Kidney (tissue), 14 donors: Measurements from ENCODE around the gene ENOX1. TPM values are rescaled to one million over a fixed set of nuclear protein-coding genes. Genes with fewer than 3 reads are reported as not detected.
A peak's percentile ranks its signal among the peaks of the same experiment; 100 is the strongest.
"Not testable (repeated sequence)": the region's sequence is repeated elsewhere in the genome, so short reads cannot be mapped to it uniquely, and the experiment has no call there.

Experiments
- DNase-seq, 5 donors: peaks; one replicate each; pipeline ENCODE4 v3.0.0-alpha.2; 2013 to 2020
- FAIRE-seq: peaks from 2 replicates; lab custom pipeline; 2012; peaks lifted over from hg19 to GRCh38; lab: Jason Lieb, UNC
- H3K27ac ChIP-seq, 2 donors: one replicate each; pipeline ENCODE4 v1.7.0; 2013; ENCODE audit warnings: low read depth in 2 of 2, low read length in 2 of 2, inconsistent platforms in 1 of 2
- H3K27me3 ChIP-seq: one replicate; pipeline ENCODE4 v1.7.1; 2013; ENCODE audit warnings: low read length, inconsistent platforms; ENCODE audit not compliant: control insufficient read depth, insufficient read depth
- H3K36me3 ChIP-seq, 3 donors: one replicate each; pipeline versions ENCODE4 v1.7.0 to v1.7.1; 2013; ENCODE audit warnings: low read length in 3 of 3, control low read depth in 1 of 3, inconsistent platforms in 1 of 3; ENCODE audit not compliant: insufficient read depth in 3 of 3, control insufficient read depth in 2 of 3
- H3K4me1 ChIP-seq, 3 donors: one replicate each; pipeline versions ENCODE4 v1.7.0 to v1.7.1; 2013; ENCODE audit warnings: low read length in 3 of 3, inconsistent platforms in 1 of 3, low read depth in 1 of 3; ENCODE audit not compliant: control insufficient read depth in 2 of 3, insufficient read depth in 2 of 3
- H3K4me3 ChIP-seq, 3 donors: one replicate each; pipeline versions ENCODE4 v1.7.0 to v1.8.1; 2013; ENCODE audit warnings: low read length in 3 of 3, control low read depth in 1 of 3, inconsistent platforms in 1 of 3
- H3K9ac ChIP-seq, 3 donors: one replicate each; pipeline versions ENCODE4 v1.7.0 to v1.7.1; 2013; ENCODE audit warnings: low read length in 3 of 3, control low read depth in 1 of 3, inconsistent platforms in 1 of 3
- H3K9me3 ChIP-seq, 3 donors: one replicate each; pipeline versions ENCODE4 v1.7.0 to v1.7.1; 2013; ENCODE audit warnings: low read length in 3 of 3, control low read depth in 1 of 3, inconsistent platforms in 1 of 3; ENCODE audit not compliant: control insufficient read depth in 2 of 3, insufficient read depth in 1 of 3
- intact Hi-C: fragments of 100-400 bp; cut with DNase I; formaldehyde crosslinking; loops from one replicate; pipeline ENCODE4 v1.11.1; 2022
- polyA plus RNA-seq: library from polyadenylated mRNA; stranded (reverse); fragments of 350-450 nt; fragmentation: Illumina TruSeq; extraction: RNeasy Lipid Tissue Mini Kit (QIAGEN cat#74804); gene quantifications from one replicate; pipeline ENCODE4 v1.2.3, GENCODE V29; 2014; ENCODE audit warnings: low read depth, low replicate concordance; ENCODE audit not compliant: insufficient read depth
- total RNA-seq: library from RNA; stranded (reverse); fragmentation: NEBNext Ultra II Directional; extraction: Animal tissue kit (Norgen Biotek cat#: 25700); gene quantifications from one replicate; pipeline ENCODE4 v1.2.1, GENCODE V29; 2021
- TF ChIP-seq, protein P1 (sequence below): IDR thresholded peaks from 3 replicates; pipeline ENCODE4 v1.5.1; 2012; ENCODE audit warnings: mild to moderate bottlenecking, moderate library complexity, borderline replicate concordance; ENCODE audit not compliant: insufficient read depth; ENCODE audit errors: extremely low read depth
- donor health status: control.
- donor health status: control.
- donor health status: control.
- donor health status: control.
- donor health status: control.
- donor health status: DM: yes; HTN: yes; CAD: no.
- donor health status: Normal renal cell carcinoma (clear cell type).

The ENOX1 gene
- total and polyA plus RNA-seq, 2 donors from 2014 or later, result 4.9 to 6.8 TPM

DNA sequence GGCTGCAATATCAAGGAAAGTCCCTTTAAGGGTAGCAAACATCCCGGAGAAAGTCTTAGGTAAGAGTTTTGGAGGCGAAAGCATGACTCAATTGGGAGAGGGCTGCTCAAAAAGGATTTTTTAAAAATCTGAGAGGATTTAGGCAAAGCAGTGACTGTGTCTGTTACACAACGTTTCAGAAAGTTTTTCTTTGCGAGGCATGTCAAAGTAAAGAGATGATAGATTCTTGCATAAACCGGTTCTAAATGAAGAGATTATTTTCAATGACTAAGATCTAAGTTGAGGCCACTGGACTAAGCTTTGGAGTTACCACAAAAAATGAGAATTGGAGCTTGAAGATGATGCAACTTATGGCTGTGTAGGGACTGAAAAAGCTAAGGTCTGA is 43.7 kb upstream of the ENOX1 start:
- no peak for FAIRE-seq
- Histone ChIP-seq H3K9ac (no peak overlapping the region), H3K9me3 (no peaks in the 10 kb centered on the region), H3K36me3 (no peaks in the 10 kb centered on the region), H3K27me3 (no peaks in the 10 kb centered on the region), H3K4me1 (no peaks in the 10 kb centered on the region), H3K4me3 (peak overlapping the region in 1 of 3 donors; percentile 39), H3K27ac (no peak overlapping the region)
- DNase-seq, result no peak
- TF ChIP-seq, protein P1, sequence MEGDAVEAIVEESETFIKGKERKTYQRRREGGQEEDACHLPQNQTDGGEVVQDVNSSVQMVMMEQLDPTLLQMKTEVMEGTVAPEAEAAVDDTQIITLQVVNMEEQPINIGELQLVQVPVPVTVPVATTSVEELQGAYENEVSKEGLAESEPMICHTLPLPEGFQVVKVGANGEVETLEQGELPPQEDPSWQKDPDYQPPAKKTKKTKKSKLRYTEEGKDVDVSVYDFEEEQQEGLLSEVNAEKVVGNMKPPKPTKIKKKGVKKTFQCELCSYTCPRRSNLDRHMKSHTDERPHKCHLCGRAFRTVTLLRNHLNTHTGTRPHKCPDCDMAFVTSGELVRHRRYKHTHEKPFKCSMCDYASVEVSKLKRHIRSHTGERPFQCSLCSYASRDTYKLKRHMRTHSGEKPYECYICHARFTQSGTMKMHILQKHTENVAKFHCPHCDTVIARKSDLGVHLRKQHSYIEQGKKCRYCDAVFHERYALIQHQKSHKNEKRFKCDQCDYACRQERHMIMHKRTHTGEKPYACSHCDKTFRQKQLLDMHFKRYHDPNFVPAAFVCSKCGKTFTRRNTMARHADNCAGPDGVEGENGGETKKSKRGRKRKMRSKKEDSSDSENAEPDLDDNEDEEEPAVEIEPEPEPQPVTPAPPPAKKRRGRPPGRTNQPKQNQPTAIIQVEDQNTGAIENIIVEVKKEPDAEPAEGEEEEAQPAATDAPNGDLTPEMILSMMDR, result no peak
- intact Hi-C loops, result no loop called here

DNA sequence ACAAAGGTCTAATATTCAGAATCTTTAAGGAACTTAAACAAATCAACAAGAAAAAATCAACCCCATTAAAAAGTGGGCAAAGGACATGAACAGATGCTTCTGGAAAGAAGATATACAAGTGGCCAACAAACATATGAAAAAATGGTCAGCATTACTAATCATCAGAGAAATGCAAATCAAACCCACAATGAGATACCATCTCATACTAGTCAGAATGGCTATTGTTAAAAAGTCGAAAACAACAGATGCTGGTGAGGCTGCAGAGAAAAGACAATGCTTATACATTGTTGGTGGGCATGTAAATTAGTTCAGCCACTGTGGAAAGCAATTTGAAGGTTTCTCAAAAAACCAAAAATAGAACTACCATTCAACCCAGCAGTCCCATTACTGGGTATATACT is 37.9 kb upstream of the ENOX1 start:
- H3K36me3 ChIP-seq, intact Hi-C loops, FAIRE-seq, H3K9ac ChIP-seq, H3K4me3 ChIP-seq, H3K27ac ChIP-seq, H3K9me3 ChIP-seq, H3K27me3 ChIP-seq, DNase-seq, H3K4me1 ChIP-seq: not testable (repeated sequence)

DNA sequence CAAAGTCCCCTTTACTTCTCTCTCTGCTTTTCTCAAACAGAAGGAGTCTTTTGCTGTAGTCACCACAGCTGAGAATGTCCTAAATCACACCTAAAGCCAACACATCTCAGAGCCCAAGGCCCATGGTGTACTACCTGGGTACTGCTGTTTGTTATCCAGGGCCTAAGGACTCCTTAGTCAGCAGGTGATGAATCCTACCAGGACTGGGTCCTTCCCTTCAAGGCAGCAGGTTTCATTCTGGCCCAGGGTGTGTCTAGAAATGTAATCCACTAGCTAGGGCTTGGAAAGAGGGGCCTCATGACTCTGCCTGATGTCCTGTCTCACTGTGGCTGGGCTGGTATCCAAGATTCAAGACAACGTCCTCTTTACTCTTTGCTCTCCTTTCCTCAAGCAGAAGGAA is 36.2 kb upstream of the ENOX1 start:
- H3K9ac ChIP-seq, result no peak overlapping the region
- no peaks in the 10 kb centered on the region for H3K9me3 ChIP-seq
- intact Hi-C loops, result no loop called here
- FAIRE-seq (no peak), DNase-seq (no peak)
- H3K27me3 ChIP-seq, result no peaks in the 10 kb centered on the region
- no peak overlapping the region for H3K4me3 ChIP-seq
- no peaks in the 10 kb centered on the region for H3K4me1 ChIP-seq
- TF ChIP-seq, protein P1, result no peak
- H3K36me3 ChIP-seq, result no peaks in the 10 kb centered on the region
- no peak overlapping the region for H3K27ac ChIP-seq

DNA sequence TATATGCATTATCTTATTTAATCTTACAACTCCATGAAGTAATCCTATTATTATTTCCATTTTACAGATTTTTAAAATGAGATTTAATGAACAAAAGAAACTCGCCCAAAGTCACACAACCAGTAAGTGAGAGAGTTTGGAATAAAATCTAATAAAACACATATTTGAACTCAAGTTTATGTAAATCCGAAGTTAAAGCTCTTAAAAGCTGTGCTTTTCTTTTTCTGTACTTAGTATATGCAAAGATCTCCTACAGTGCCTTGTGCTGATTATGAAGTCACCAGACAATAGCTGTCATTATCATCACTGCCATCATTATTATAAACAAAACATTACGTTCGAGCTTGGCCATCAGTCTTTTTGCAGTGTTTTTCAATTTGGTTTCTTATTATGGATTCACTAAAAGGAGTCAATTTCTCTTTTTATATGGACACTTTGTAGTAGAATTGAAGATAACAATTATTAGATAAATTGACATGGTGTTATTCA is 29.7 kb upstream of the ENOX1 start:
- Histone ChIP-seq H3K4me1 (no peaks in the 10 kb centered on the region), H3K9me3 (no peaks in the 10 kb centered on the region), H3K27ac (no peak overlapping the region), H3K4me3 (no peak overlapping the region), H3K36me3 (no peaks in the 10 kb centered on the region), H3K9ac (no peak overlapping the region), H3K27me3 (no peaks in the 10 kb centered on the region)
- TF ChIP-seq, protein P1, result no peak
- no peak for FAIRE-seq
- no peak for DNase-seq
- intact Hi-C loops, result no loop called here
